GM19099 (cell line): ENCODE data around the gene ARSK.

ENCODE experiments used
- POLR2A ChIP-seq: IDR thresholded peaks from 3 replicates; pipeline ENCODE4 v1.6.1; 2011; ENCODE audit warnings: low read depth; ENCODE audit not compliant: insufficient read length; ENCODE audit errors: extremely low read depth

Gene ARSK

GRCh38 chr5:95647886-95648860 lies 93.3 kb downstream of the ARSK start:
- TF ChIP-seq POLR2A = no peak

GRCh38 chr5:95649274-95649673 lies 94.4 kb downstream of the ARSK start:
- TF ChIP-seq POLR2A = no peak

DNA sequence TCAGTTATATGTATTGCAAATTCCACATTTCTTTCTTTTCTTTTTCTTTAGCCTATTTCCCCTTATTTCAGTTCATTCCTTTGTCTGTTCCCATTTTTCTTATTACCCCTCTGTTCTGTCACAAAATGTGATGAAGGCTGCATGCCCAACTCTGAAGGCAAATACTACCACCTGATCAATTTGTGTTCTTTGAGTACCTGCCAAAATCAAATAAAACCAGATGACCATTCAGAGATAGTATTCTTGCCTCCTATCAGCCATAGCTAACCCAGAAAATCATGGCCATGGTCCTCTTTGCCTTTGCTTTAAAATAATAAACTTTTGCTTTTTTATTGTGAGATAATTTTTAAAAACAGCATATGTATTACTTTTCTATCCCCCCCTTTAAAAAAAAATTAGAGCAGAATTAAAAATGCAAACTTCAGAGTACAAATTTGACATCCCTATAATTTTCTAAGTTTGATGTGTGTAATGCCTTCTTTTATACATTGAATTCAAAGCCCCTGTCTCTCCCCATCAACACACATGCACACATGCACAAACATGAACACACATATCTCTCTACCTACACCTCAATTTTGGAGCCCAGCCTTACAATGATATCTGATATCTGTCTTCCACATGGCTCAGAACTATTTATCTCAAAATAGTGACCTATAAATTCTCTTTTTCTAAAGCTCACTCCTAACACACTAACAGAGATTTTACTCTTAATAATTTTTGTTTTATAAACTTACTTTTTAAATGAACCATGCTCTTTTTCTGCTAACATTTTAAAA lies 95.1 kb downstream of the ARSK start:
- no peak for TF ChIP-seq POLR2A

GRCh38 chr5:95652849-95653248 lies 97.9 kb downstream of the ARSK start:
- TF ChIP-seq POLR2A = no peak

DNA sequence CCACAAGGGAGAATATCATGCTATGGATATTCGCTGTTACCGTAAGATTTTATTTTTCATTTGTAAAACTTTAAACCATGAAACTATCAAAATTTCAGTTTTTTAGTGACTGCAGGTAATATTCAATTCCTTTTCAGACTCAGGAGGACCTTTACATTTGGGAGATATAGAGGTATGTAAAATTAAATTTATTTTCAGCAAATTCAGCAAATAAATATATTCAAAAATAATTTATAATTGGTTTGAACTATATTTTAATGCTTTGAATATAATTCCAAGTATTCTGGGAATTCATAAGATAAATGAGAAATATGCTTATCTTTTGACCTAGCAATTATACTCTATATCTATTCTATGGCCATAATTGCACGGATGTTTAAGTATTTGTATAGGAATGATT lies 99.3 kb downstream of the ARSK start:
- TF ChIP-seq POLR2A = no peak
